Stimulated activated CD8-positive, alpha-beta memory T cell treated with anti-CD3 and anti-CD28 coated beads, Interleukin-7, amount 100 ng/mL, for 24 hours (primary cell): ENCODE data around the gene SEMA3C.
"Not testable (repeated sequence)": the region's sequence is repeated elsewhere in the genome, so short reads cannot be mapped to it uniquely, and the experiment has no call there.

Experiments
- DNase-seq: peaks from one replicate; pipeline ENCODE4 v3.0.0-alpha.2; 2020; ENCODE audit warnings: low read depth

The SEMA3C gene

DNA sequence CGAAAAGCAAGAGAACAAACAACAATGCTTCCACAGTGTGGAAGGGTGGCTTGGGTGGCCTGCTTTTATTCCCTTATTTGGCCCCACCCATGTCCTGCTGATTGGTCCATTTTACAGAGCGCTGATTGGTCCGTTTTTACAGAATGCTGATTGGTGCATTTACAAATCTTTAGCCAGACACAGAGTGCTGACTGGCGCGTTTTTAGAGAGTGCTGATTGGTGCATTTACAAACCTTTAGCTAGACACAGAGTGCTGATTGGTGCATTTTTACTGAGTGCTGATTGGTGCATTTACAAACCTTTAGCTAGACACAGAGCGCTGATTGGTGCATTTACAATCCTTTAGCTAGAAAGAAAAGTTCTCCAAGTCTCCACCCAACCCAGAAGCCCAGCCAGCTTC lies 8.1 kb upstream of the SEMA3C start:
- DNase-seq, result not testable (repeated sequence)

DNA sequence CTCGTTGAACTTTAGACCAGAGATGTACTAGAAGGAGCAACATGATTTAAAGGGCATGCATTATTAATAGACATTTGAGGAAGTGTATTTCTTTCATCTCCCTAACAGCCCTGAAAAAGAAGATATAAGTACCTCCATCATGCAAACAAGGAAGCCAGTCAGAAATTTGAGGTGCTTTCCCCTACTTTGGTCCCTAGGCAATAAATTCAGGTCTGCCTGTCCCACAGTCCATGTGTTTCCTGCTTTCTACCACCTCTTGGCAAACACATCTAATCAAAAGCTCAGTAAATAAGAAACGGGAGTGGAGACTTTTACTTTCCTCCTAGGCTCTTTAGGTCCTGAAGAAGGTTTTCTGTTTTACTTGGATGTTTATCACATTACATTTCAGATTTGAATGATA lies 5.2 kb upstream of the SEMA3C start:
- no peak for DNase-seq

- DNase-seq, result no peak
These were observed 4.4 kb upstream of the SEMA3C start for GRCh38 chr7:80923211-80923612.

GRCh38 chr7:80922253-80923049 lies 3.6 kb upstream of the SEMA3C start:
- DNase-seq, result no peak

- no peak for DNase-seq
These were observed 2.3 kb upstream of the SEMA3C start for GRCh38 chr7:80921130-80921529.

DNA sequence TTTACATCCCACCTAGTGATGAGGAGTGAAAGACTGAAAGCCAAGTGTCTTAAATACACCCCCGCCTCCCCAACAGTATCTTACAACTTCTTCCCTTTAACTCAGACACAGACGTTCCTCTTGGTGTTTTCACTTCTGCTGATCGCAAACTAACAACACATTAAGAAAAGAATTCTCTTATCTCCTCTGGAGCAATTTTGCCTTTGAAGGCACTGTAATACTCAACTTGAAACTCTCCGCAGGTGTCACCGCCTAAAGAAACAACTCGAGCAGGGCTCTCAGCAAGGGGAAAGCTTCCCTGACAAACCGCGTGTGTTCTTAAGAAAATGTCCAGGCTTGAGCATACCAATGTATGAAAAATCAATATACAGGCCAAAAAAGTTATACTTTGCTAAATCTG lies 452 bp downstream of the SEMA3C start:
- DNase-seq, result no peak

DNA sequence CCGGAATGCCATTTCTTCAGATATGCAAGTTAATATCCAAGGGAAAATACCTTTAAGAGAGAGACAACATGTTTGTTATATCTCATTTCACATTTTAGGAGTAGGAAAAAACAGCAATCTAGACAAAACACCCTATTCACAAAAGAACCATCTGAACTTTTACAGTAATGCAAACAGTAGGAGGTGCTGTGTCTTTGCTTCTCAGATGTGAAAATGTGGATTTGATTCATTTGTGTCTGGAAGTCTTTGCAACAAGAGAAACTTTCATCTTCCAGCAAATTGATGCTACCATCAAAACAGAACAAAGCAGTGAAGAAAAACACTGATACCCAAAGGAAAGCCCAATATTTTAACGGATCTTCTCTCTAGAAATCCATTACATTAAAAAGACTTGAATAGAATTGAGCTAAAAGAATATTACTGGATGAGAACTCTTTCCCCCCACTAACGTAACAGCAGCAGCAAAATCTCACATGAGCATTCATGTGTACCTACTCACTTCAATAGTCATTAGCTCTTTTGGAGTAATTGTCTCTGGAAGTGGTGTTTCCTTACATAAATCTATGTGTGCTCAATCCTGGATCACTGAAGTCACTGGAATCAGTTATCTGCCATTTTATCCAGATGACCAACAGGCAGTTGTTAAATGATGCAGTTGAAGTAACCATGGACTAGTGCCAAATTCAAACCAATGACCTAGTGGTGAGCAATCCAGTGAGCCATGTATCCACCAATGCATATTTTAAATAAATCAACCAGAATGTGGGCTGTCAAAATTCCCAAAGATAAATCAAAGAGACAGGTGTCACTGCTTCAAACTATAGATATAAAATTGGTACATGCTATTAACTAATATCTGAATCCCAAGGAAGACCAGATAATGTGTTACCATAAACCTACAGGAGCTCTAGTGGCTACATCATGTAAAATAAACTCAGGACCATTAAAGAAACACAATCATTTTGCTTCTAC lies 1.8 kb downstream of the SEMA3C start:
- DNase-seq, result no peak

- no peak for DNase-seq
These were observed 8.6 kb downstream of the SEMA3C start for GRCh38 chr7:80910228-80910627.

GRCh38 chr7:80908360-80908797 lies 10.5 kb downstream of the SEMA3C start:
- no peak for DNase-seq

GRCh38 chr7:80907612-80908011 lies 11.2 kb downstream of the SEMA3C start:
- DNase-seq, result no peak

- no peak for DNase-seq
These were observed 11.7 kb downstream of the SEMA3C start for GRCh38 chr7:80907141-80907601.

- DNase-seq, result no peak
These were observed 13.5 kb downstream of the SEMA3C start for GRCh38 chr7:80905334-80905733.

- DNase-seq, result no peak
These were observed 16.0 kb downstream of the SEMA3C start for GRCh38 chr7:80902716-80903308.

- DNase-seq, result no peak
These were observed 16.8 kb downstream of the SEMA3C start for GRCh38 chr7:80902019-80902418.

DNA sequence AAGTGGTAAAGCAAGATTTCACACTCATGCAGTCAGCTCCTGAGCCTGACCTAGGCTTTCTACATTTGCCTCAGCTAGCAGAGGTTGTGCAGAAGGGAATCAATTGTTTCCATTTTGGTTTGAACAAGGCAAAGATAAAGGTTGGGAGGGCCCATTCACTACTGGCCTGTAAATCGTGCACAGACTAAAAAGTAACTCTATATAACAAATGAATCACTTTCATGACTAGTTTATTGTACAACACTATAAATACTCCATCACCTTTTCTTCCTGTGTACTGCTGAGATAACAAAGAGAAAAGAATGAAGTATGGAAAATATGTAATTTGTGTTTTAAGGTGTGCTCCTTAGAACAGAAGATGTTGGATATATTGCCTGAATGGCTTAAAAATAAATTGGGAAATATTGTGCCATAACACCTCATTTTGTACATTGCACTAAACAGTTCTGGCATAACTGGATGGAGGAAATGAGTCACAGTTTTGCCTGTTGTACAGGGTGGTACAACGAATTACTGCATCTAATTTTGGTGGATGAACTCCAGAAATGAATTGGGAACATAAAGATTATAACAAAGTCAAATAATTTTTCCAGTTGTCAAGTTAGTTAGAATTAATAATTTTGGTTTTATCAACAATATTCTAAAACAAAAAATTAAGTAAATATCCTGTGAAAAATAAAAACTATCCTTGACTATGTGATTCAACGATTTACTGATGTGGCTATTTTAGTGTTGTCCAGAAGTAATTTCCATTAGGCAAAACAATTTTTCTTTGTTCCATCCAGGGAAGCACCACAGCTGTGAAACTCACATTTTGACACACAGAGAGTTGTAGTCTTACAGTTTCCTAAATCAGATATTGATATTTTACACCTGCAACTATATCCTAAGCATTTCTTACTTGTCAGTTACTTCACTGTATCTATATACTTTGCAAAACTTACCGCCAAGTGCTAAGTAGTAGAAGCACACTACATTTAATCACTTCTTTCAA lies 18.0 kb downstream of the SEMA3C start:
- no peak for DNase-seq

GRCh38 chr7:80896906-80897598 lies 21.8 kb downstream of the SEMA3C start:
- no peak for DNase-seq

DNA sequence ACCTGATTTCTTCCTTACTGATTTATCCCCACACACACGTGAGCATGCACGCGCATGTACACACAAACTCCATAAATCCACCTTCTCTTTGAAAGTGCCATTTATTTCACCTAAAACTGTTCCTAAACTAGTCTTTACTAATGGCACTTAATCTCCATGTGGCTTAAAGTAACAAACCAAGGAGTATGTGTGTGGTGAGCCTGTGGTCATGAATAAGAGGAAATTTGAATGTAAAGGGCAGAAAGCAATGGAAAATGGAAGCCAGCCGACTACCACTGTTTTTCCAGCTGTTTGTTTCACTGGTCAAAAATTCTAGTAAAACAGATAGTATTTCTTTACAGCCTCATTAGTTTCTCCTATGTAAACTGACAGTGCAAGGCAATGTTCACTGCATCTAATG lies 23.8 kb downstream of the SEMA3C start:
- no peak for DNase-seq

GRCh38 chr7:80891259-80891544 lies 27.6 kb downstream of the SEMA3C start:
- DNase-seq, result no peak

DNA sequence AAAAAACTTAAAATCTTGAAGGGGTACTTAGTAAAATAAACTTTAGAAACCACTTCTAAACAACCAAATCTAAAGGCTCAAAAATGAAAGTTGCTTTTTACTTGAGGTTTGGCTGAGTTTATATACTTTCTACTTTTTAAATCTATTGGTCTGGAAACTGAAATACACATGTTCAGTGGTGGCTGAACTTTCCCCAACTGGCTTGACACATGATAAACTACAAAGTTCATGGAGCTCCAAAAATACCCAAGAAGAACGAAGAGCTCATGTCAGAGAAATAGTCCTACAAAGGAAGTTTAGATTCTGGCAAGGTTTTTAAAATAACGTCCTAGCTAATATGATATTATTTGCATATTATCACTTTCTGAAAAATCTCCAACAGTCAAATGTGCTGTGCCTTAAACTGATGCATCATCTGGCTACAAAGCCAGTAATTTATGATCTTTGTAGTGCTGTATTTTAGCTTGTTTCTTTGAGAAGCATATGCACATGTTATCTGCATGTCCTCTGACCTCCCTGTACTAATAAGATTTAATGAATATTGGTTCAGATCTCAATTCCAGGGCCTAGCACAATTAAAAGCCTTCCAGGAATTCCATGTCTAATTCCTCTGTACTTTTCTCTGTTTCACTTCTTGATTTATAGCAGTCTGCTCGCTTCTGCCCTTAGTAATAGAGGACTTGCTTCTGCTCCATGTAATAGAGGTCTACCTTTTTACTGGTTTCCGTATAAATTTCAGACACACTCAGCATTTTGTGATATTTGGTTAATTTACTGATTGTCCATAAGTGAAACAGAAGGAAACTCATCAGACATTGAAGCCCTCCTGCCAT lies 28.2 kb downstream of the SEMA3C start:
- no peak for DNase-seq

DNA sequence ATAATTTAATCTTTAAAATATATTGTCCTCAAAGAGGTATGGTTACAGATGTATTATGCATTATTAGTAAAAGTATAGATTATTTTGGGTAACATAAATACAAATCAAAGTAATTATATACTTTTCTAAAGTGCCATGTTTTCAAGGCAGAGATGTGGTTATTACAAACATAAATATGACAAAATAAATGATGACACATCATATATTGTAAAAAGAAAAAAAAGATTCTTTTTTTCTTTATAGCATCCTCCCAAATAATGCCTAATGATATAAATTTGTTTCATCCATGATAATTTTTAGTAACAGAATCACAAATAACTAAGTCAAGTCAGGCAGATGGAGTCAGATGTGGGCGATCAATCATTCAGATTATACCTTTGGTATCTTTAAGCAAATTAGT lies 29.3 kb downstream of the SEMA3C start:
- no peak for DNase-seq
